Small intestine (tissue), 7 donors: ENCODE data around the gene SLC66A2. TPM values are rescaled to one million over a fixed set of nuclear protein-coding genes. Genes with fewer than 3 reads are reported as not detected.
A peak's percentile ranks its signal among the peaks of the same experiment; 100 is the strongest.

ENCODE experiments used
- DNase-seq, 2 donors: peaks; one replicate each; pipeline versions ENCODE4 v3.0.0 to v3.0.0-alpha.2; 2013
- FAIRE-seq: peaks from 2 replicates; lab custom pipeline; 2012; peaks lifted over from hg19 to GRCh38; lab: Jason Lieb, UNC
- H3K27ac ChIP-seq, 3 donors: one replicate each; pipeline ENCODE4 v1.5.1; 2013; ENCODE audit warnings: low read length in 2 of 3, mild to moderate bottlenecking in 2 of 3, control low read depth in 1 of 3, inconsistent platforms in 1 of 3, low read depth in 1 of 3, moderate library complexity in 1 of 3
- H3K27me3 ChIP-seq, 3 donors: one replicate each; pipeline ENCODE4 v1.6.1; 2013; ENCODE audit warnings: low read length in 3 of 3, inconsistent platforms in 1 of 3; ENCODE audit not compliant: control insufficient read depth in 3 of 3, insufficient read depth in 3 of 3
- H3K36me3 ChIP-seq, 3 donors: one replicate each; pipeline ENCODE4 v1.6.1; 2013; ENCODE audit warnings: low read length in 3 of 3, inconsistent platforms in 1 of 3, low read depth in 1 of 3, mild to moderate bottlenecking in 1 of 3, moderate library complexity in 1 of 3; ENCODE audit not compliant: control insufficient read depth in 3 of 3, insufficient read depth in 2 of 3
- H3K4me1 ChIP-seq, 3 donors: one replicate each; pipeline ENCODE4 v1.6.1; 2013; ENCODE audit warnings: low read length in 2 of 3, inconsistent platforms in 1 of 3, low read depth in 1 of 3, mild to moderate bottlenecking in 1 of 3, moderate library complexity in 1 of 3; ENCODE audit not compliant: control insufficient read depth in 3 of 3, insufficient read depth in 2 of 3
- H3K4me3 ChIP-seq, 3 donors: one replicate each; pipeline ENCODE4 v1.5.1; 2013; ENCODE audit warnings: low read length in 3 of 3, control low read depth in 1 of 3, inconsistent platforms in 1 of 3, low read depth in 1 of 3, mild to moderate bottlenecking in 1 of 3, moderate library complexity in 1 of 3
- H3K9me3 ChIP-seq, 2 donors: one replicate each; pipeline ENCODE4 v1.6.1; 2013; ENCODE audit warnings: low read depth in 1 of 2, low read length in 1 of 2; ENCODE audit not compliant: control insufficient read depth in 2 of 2, insufficient read depth in 1 of 2
- WGBS, 3 donors: extraction: QIAGEN DNeasy Blood & Tissue Kit; methylation state at CpG; one replicate each; pipeline ENCODE4 v1.1.7; 2013; 5-methylcytosine and 5-hydroxymethylcytosine counted together
- polyA plus RNA-seq, 4 donors: library from polyadenylated mRNA; stranded (reverse) in 3 of 4; unstranded in 1 of 4; fragments of 200-250 nt in 3 of 4; fragments of 120-200 nt in 1 of 4; gene quantifications; one replicate each; pipeline versions ENCODE4 v1.2.1 to v1.2.3, GENCODE V29; 2013
- donor health status: healthy with polysubstance abuse.
- donor health status: control.
- donor health status: control.
- donor health status: Bipolar disorder and iron deficiency.
- donor health status: healthy.

Gene SLC66A2
- polyA plus RNA-seq, 4 donors, result 15.0 to 30.3 (median 17.8) TPM

- H3K36me3 ChIP-seq, result peaks cover 0 to 57% (median 2%) of the 10 kb centered on the region in 3 donors
- H3K4me3 ChIP-seq, result no peak overlapping the region
- FAIRE-seq (no peak), DNase-seq (no peak)
- no peak overlapping the region for H3K27ac ChIP-seq
- WGBS, 3 donors, result 43 to 61% (median 48%) methylated on average over 10 to 11 of the region's 11 CpGs
- no peaks in the 10 kb centered on the region for H3K9me3 ChIP-seq
- peaks cover 0 to 15% (median 0%) of the 10 kb centered on the region in 3 donors for H3K4me1 ChIP-seq
- no peaks in the 10 kb centered on the region for H3K27me3 ChIP-seq
Observed at GRCh38 chr18:79944126-79944731, 7.2 kb downstream of the SLC66A2 start.

- whole genome bisulfite sequencing, 3 donors, result 47 to 89% (median 58%) methylated on average over 16 to 20 of the region's 20 CpGs
- no peak overlapping the region for H3K27ac ChIP-seq
- FAIRE-seq, result no peak
- no peak overlapping the region for H3K4me3 ChIP-seq
- peaks cover 0 to 15% (median 0%) of the 10 kb centered on the region in 3 donors for H3K4me1 ChIP-seq
- peaks cover 0 to 55% (median 2%) of the 10 kb centered on the region in 3 donors for H3K36me3 ChIP-seq
- no peaks in the 10 kb centered on the region for H3K9me3 ChIP-seq
- H3K27me3 ChIP-seq, result no peaks in the 10 kb centered on the region
- no peak for DNase-seq
Observed at GRCh38 chr18:79943608-79944125, 7.8 kb downstream of the SLC66A2 start.

GRCh38 chr18:79942786-79943607 lies 8.5 kb downstream of the SLC66A2 start:
- 24 to 72% (median 48%) methylated on average over 31 of the region's 31 CpGs for WGBS, 3 donors
- Histone ChIP-seq H3K4me1 (peaks cover 0 to 11% (median 0%) of the 10 kb centered on the region in 3 donors), H3K4me3 (no peak overlapping the region), H3K27me3 (no peaks in the 10 kb centered on the region), H3K27ac (no peak overlapping the region), H3K36me3 (peaks cover 0 to 57% (median 5%) of the 10 kb centered on the region in 3 donors), H3K9me3 (no peaks in the 10 kb centered on the region)
- FAIRE-seq (no peak), DNase-seq (peak; percentile 70 to 87)

GRCh38 chr18:79942211-79942610 lies 9.2 kb downstream of the SLC66A2 start:
- FAIRE-seq, result no peak

GRCh38 chr18:79941473-79942119 lies 9.9 kb downstream of the SLC66A2 start:
- DNase-seq, result no peak
- Histone ChIP-seq H3K4me1 (peaks cover 0 to 9% (median 0%) of the 10 kb centered on the region in 3 donors), H3K27me3 (no peaks in the 10 kb centered on the region), H3K4me3 (no peak overlapping the region), H3K27ac (no peak overlapping the region), H3K9me3 (peaks cover 0 to 7% of the 10 kb centered on the region in 2 donors), H3K36me3 (peaks cover 0 to 64% (median 5%) of the 10 kb centered on the region in 3 donors)
- 81 to 91% (median 91%) methylated on average over 16 of the region's 16 CpGs for whole genome bisulfite sequencing, 3 donors
- FAIRE-seq, result no peak

More at GRCh38 chr18:79942211-79942610, 9.2 kb downstream of the SLC66A2 start:
- Histone ChIP-seq H3K27me3 (no peaks in the 10 kb centered on the region), H3K4me3 (no peak overlapping the region), H3K4me1 (peaks cover 0 to 9% (median 0%) of the 10 kb centered on the region in 3 donors), H3K36me3 (peaks cover 0 to 58% (median 5%) of the 10 kb centered on the region in 3 donors), H3K9me3 (peaks cover 0 to under 1% of the 10 kb centered on the region in 2 donors), H3K27ac (no peak overlapping the region)
- WGBS, 3 donors, result 91 to 96% (median 94%) methylated on average over 7 of the region's 7 CpGs
- DNase-seq, result no peak

- WGBS, 3 donors, result 86 to 91% (median 90%) methylated on average over 17 of the region's 17 CpGs
- H3K4me3 ChIP-seq, result no peak overlapping the region
- no peak overlapping the region for H3K27ac ChIP-seq
- H3K36me3 ChIP-seq, result peaks cover 0 to 64% (median 5%) of the 10 kb centered on the region in 3 donors
- no peaks in the 10 kb centered on the region for H3K27me3 ChIP-seq
- DNase-seq, result no peak
- H3K4me1 ChIP-seq, result peaks cover 0 to 9% (median 0%) of the 10 kb centered on the region in 3 donors
- no peak for FAIRE-seq
- peaks cover 0 to 10% of the 10 kb centered on the region in 2 donors for H3K9me3 ChIP-seq
Observed at GRCh38 chr18:79940814-79941472, 10.5 kb downstream of the SLC66A2 start.

- Histone ChIP-seq H3K9me3 (peaks cover 0 to 17% of the 10 kb centered on the region in 2 donors), H3K27me3 (no peaks in the 10 kb centered on the region), H3K27ac (no peak overlapping the region), H3K36me3 (peaks cover 0 to 66% (median 5%) of the 10 kb centered on the region in 3 donors), H3K4me3 (no peak overlapping the region), H3K4me1 (peaks cover 0 to 9% (median 0%) of the 10 kb centered on the region in 3 donors)
- WGBS, 3 donors, result 83 to 92% (median 85%) methylated on average over 18 of the region's 18 CpGs
- DNase-seq (no peak), FAIRE-seq (no peak)
Observed at GRCh38 chr18:79940126-79940813, 11.2 kb downstream of the SLC66A2 start.
